HepG2 (cell line): ENCODE results near the gene FRMD4B.

Experiments used
- CBFB ChIP-seq: sonication (generic); formaldehyde crosslinking; IDR thresholded peaks from 2 replicates; pipeline ENCODE4 v1.4.0; 2020; ENCODE audit warnings: missing genetic modification reagents
- GABPA ChIP-seq, 2 experiments: IDR thresholded peaks; 2 replicates each; pipeline ENCODE4 v1.6.1; 2011 to 2016; ENCODE audit warnings: low read depth in 2 of 2, low read length in 1 of 2, missing biosample characterization in 1 of 2, missing genetic modification characterization in 1 of 2
- IKZF1 ChIP-seq: fragments of 450-650 bp; IDR thresholded peaks from 2 replicates; pipeline ENCODE4 v1.7.1; 2016
- NBN ChIP-seq: fragments of 450-650 bp; conservative IDR thresholded peaks from 2 replicates; pipeline ENCODE4 v1.6.1; 2017
- NCOR1 ChIP-seq: fragments of 200-600 bp; sonication (generic); IDR thresholded peaks from 2 replicates; pipeline ENCODE4 v1.7.0; 2017; ENCODE audit warnings: antibody characterized with exemption, low read length, borderline replicate concordance
- NFYC ChIP-seq: IDR thresholded peaks from 2 replicates; pipeline ENCODE4 v1.6.1; 2016; ENCODE audit warnings: missing genetic modification reagents, missing compliant biosample characterization
- POLR2AphosphoS5 ChIP-seq: IDR thresholded peaks from 2 replicates; pipeline ENCODE4 v1.6.1; 2012; ENCODE audit warnings: low read depth, low read length
- ZBTB21 ChIP-seq: sonication (generic); formaldehyde crosslinking; IDR thresholded peaks from 2 replicates; pipeline ENCODE4 v1.4.0; 2020; ENCODE audit warnings: missing genetic modification reagents
- ZNF143 ChIP-seq: sonication (generic); formaldehyde crosslinking; IDR thresholded peaks from 2 replicates; pipeline ENCODE4 v1.4.0; 2020; ENCODE audit warnings: missing genetic modification reagents
- ZNF3 ChIP-seq: IDR thresholded peaks from 2 replicates; pipeline ENCODE4 v1.7.0; 2017; ENCODE audit warnings: inconsistent platforms
- TF ChIP-seq, protein P1 (sequence below): sonication (generic); formaldehyde crosslinking; IDR thresholded peaks from 2 replicates; pipeline ENCODE4 v1.5.0; 2020; ENCODE audit warnings: mild to moderate bottlenecking, missing genetic modification reagents, moderate library complexity
- TF ChIP-seq, protein P2 (sequence below): sonication (generic); formaldehyde crosslinking; IDR thresholded peaks from 2 replicates; pipeline ENCODE4 v1.4.0; 2020; ENCODE audit warnings: missing genetic modification reagents

DNA sequence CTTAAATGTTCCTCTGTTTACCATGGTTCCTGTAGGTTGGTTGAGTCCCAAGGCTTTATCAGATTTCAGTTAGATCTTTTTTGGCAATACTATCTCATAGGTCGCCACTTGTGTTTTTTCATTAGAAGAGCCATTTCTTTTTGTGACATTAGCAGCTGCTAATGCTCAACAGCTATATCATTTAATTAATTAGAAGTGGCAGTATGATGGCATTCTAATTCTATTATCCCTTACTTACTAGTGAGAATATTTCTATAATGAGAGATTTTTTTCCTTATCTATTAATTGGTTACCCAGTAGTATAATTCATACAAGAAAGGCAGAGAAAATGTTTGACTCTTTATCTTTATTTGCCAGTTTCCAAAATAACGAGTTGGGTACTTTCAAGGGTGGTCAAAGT is 25.2 kb downstream of the FRMD4B start:
- TF ChIP-seq ZNF143 (CRISPR knock-in tag): no peak
- TF ChIP-seq ZBTB21 (CRISPR knock-in tag): no peak
- TF ChIP-seq GABPA (IDR thresholded peaks at IDR 0.05; ENCODE audit: low read depth, low read length): no peak
- no peak for TF ChIP-seq GABPA (CRISPR knock-in tag; IDR thresholded peaks at IDR 0.05; ENCODE audit: low read depth)
- TF ChIP-seq, protein P1, sequence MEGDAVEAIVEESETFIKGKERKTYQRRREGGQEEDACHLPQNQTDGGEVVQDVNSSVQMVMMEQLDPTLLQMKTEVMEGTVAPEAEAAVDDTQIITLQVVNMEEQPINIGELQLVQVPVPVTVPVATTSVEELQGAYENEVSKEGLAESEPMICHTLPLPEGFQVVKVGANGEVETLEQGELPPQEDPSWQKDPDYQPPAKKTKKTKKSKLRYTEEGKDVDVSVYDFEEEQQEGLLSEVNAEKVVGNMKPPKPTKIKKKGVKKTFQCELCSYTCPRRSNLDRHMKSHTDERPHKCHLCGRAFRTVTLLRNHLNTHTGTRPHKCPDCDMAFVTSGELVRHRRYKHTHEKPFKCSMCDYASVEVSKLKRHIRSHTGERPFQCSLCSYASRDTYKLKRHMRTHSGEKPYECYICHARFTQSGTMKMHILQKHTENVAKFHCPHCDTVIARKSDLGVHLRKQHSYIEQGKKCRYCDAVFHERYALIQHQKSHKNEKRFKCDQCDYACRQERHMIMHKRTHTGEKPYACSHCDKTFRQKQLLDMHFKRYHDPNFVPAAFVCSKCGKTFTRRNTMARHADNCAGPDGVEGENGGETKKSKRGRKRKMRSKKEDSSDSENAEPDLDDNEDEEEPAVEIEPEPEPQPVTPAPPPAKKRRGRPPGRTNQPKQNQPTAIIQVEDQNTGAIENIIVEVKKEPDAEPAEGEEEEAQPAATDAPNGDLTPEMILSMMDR (CRISPR knock-in tag): no peak
- no peak for TF ChIP-seq ZNF3 (CRISPR knock-in tag)
- no peak for TF ChIP-seq POLR2AphosphoS5
- TF ChIP-seq CBFB (CRISPR knock-in tag): no peak
- no peak for TF ChIP-seq NBN
- no peak for TF ChIP-seq IKZF1
- TF ChIP-seq NFYC (CRISPR knock-in tag): no peak
- TF ChIP-seq, protein P2, sequence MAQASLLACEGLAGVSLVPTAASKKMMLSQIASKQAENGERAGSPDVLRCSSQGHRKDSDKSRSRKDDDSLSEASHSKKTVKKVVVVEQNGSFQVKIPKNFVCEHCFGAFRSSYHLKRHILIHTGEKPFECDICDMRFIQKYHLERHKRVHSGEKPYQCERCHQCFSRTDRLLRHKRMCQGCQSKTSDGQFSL (CRISPR knock-in tag): no peak
- no peak for TF ChIP-seq NCOR1
